NT2/D1 (cell line): ENCODE results near the gene SCAMP4.

Experiments
- SUZ12 ChIP-seq: IDR thresholded peaks from 2 replicates; pipeline ENCODE4 v1.6.1; 2011; ENCODE audit not compliant: insufficient read length, insufficient read depth; ENCODE audit errors: extremely low read depth
- YY1 ChIP-seq: IDR thresholded peaks from 2 replicates; pipeline ENCODE4 v1.6.1; 2011; ENCODE audit not compliant: insufficient read length, insufficient read depth

GRCh38 chr19:1925544-1925943 is 20.3 kb downstream of the SCAMP4 start:
- TF ChIP-seq YY1 (no peak), SUZ12 (no peak)
